DOHH2 (cell line): ENCODE data around the gene PLXNC1.

Experiments
- CTCF ChIP-seq: fragments of 200-600 bp; sonication (generic); IDR thresholded peaks from one replicate; pipeline ENCODE4 v1.5.1; 2014; ENCODE audit warnings: antibody characterized with exemption, mild to moderate bottlenecking, low read depth, low read length; ENCODE audit not compliant: poor library complexity, severe bottlenecking
- EZH2phosphoT487 ChIP-seq: fragments of 200-600 bp; sonication (generic); IDR thresholded peaks from 2 replicates; pipeline ENCODE4 v1.6.1; 2017; ENCODE audit warnings: borderline replicate concordance, mild to moderate bottlenecking, antibody characterized with exemption, low read length, moderate library complexity, mixed read lengths

DNA sequence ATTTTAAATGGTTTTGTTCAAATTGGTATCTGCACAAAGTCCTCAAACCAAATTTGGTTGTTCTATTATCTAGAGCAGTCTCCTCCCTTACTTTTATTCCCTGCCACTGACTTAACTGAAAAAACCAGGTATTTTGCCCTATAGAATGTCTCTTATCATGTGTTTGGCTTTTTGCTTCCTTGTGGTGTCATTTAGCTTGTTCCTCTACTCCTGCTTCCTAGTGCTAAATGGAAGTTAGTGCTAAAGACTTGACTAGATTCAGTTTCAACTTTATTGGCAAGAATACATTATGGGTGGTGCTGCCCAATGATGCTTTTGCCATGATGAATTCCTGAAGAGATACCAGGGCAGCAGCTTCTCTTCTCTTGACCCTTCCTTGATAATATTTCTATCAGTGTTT lies 29.7 kb downstream of the PLXNC1 start:
- TF ChIP-seq CTCF (no peak), EZH2phosphoT487 (no peak)
